Keratinocyte (primary cell): ENCODE data around the gene SORL1. TPM values are rescaled to one million over a fixed set of nuclear protein-coding genes. Genes with fewer than 3 reads are reported as not detected.

Experiments used
- DNase-seq: peaks from one replicate; pipeline ENCODE4 v3.0.0-alpha.2; 2011; ENCODE audit warnings: low read depth, missing footprints, low spot score
- FAIRE-seq: peaks from 2 replicates; lab custom pipeline; 2011; peaks lifted over from hg19 to GRCh38; lab: Jason Lieb, UNC
- H2AFZ ChIP-seq: 2 replicates; pipeline ENCODE4 v1.6.0; 2012; ENCODE audit warnings: low read length, control low read depth, inconsistent platforms; ENCODE audit not compliant: control insufficient read depth
- H3K27ac ChIP-seq: 2 replicates; pipeline ENCODE4 v1.5.1; 2011; ENCODE audit warnings: low read length; ENCODE audit not compliant: control insufficient read depth, insufficient read depth
- H3K27me3 ChIP-seq: 3 replicates; pipeline ENCODE4 v1.6.0; 2011; ENCODE audit warnings: low read length; ENCODE audit not compliant: control insufficient read depth, insufficient read depth; ENCODE audit errors: extremely low read depth
- H3K36me3 ChIP-seq, 2 experiments: 2 replicates in 1 of 2; 3 replicates in 1 of 2; pipeline ENCODE4 v1.5.1; 2011; ENCODE audit warnings: low read length in 2 of 2, mild to moderate bottlenecking in 1 of 2; ENCODE audit not compliant: control insufficient read depth in 2 of 2, insufficient read depth in 2 of 2; ENCODE audit errors: extremely low read depth in 1 of 2
- H3K4me1 ChIP-seq: 3 replicates; pipeline ENCODE4 v1.5.1; 2011; ENCODE audit warnings: low read length; ENCODE audit not compliant: control insufficient read depth, insufficient read depth; ENCODE audit errors: extremely low read depth
- H3K4me2 ChIP-seq: 3 replicates; pipeline ENCODE4 v1.6.0; 2011; ENCODE audit warnings: low read depth, low read length; ENCODE audit not compliant: control insufficient read depth, insufficient read depth; ENCODE audit errors: extremely low read depth
- H3K4me3 ChIP-seq, 3 experiments: fragments of 200-600 bp in 1 of 3; sonication (generic) in 1 of 3; 2 replicates in 2 of 3; 3 replicates in 1 of 3; pipeline ENCODE4 v1.5.1; 2011 to 2016; ENCODE audit warnings: low read length in 3 of 3, mild to moderate bottlenecking in 3 of 3, control low read depth in 2 of 3, inconsistent platforms in 1 of 3, low read depth in 1 of 3, mixed read lengths in 1 of 3, mixed run types in 1 of 3, moderate library complexity in 1 of 3; ENCODE audit not compliant: control insufficient read depth in 2 of 3, insufficient read depth in 2 of 3; ENCODE audit errors: extremely low read depth in 1 of 3
- H3K79me2 ChIP-seq: 2 replicates; pipeline ENCODE4 v1.6.0; 2012; ENCODE audit warnings: low read length; ENCODE audit not compliant: control insufficient read depth, insufficient read depth
- H3K9ac ChIP-seq: 3 replicates; pipeline ENCODE4 v1.6.0; 2011; ENCODE audit warnings: low read length; ENCODE audit not compliant: control insufficient read depth, insufficient read depth; ENCODE audit errors: extremely low read depth
- H3K9me1 ChIP-seq: 3 replicates; pipeline ENCODE4 v1.6.0; 2011; ENCODE audit warnings: low read length; ENCODE audit not compliant: control insufficient read depth, insufficient read depth; ENCODE audit errors: extremely low read depth
- H3K9me3 ChIP-seq: 2 replicates; pipeline ENCODE4 v1.5.1; 2012; ENCODE audit warnings: low read depth, low read length; ENCODE audit not compliant: control insufficient read depth
- H4K20me1 ChIP-seq: 3 replicates; pipeline ENCODE4 v1.6.0; 2011; ENCODE audit warnings: low read length; ENCODE audit not compliant: control insufficient read depth, insufficient read depth; ENCODE audit errors: extremely low read depth
- EZH2 ChIP-seq: IDR thresholded peaks from one replicate; pipeline ENCODE4 v1.6.1; 2012; ENCODE audit warnings: inconsistent platforms, mild to moderate bottlenecking, low read length, moderate library complexity
- dilution Hi-C: fragments of 300-500 bp; cut with MboI; formaldehyde crosslinking; loops from one replicate; pipeline ENCODE4 v1.7.0; 2020; ENCODE audit warnings: low sequenced_read_pairs; ENCODE audit not compliant: extremely low pct_ligation_motif_present
- polyA plus RNA-seq, 5 experiments: library from polyadenylated mRNA; depleted of rRNA in 3 of 5; stranded (reverse) in 3 of 5; stranded (forward) in 1 of 5; unstranded in 1 of 5; fragments of >200 nt; gene quantifications; 1 replicate in 1 of 5; 2 replicates in 3 of 5; 3 replicates in 1 of 5; pipeline versions ENCODE4 v1.2.1 to v1.2.3, GENCODE V29; 2011 to 2012; ENCODE audit warnings: missing spikeins in 2 of 5, low read depth in 1 of 5, low replicate concordance in 1 of 5
- TF ChIP-seq, protein P1 (sequence below), 3 experiments: IDR thresholded peaks in 1 of 3; conservative IDR thresholded peaks in 1 of 3; optimal IDR thresholded peaks in 1 of 3; 2 replicates in 2 of 3; 3 replicates in 1 of 3; pipeline versions ENCODE3 to v1.5.1; 2011; ENCODE audit warnings: low read length in 3 of 3, mild to moderate bottlenecking in 3 of 3, moderate library complexity in 2 of 3, control low read depth in 1 of 3, inconsistent platforms in 1 of 3; ENCODE audit not compliant: insufficient read depth in 2 of 3; ENCODE audit errors: extremely low read depth in 1 of 3

SORL1 gene
- polyA plus RNA-seq, 1 donor (not counting 4 experiments of a cell fraction or from before 2014, with no cell fraction given), result 38.9 TPM

DNA sequence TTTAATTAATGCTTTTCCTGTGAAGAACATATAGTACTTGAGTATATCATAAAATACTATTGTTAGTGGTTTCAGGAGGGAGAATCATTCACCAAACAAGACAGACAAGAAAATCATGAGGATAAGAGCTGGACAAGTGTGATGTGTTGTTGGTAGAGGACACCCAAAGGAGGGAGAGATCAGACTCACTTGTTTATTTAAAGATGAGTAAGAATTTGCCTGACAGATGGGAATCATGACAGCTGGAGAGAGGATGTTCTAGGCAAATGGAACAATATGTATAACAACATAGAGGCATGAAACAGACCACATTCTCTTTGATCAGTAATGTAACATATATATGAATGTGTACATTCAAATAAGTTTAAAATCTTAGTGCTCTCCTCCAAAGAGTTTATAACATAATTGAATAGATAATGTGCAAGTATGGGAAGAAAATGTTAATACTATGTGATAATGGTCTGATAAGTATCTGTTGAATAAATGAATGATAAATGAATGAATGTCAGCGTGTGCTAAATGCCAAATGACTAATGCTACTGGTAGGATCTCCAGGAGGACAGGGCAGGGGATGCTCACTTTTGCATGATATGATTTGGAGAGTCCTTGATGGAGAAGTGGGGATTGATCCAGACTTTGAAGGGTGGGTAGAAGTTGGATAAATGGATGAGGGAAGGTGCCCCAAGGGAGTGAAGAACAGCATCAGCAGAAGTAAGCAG, 229.6 kb downstream of the SORL1 start:
- Histone ChIP-seq H4K20me1 (no peaks in the 10 kb centered on the region), H3K36me3 (no peaks in the 10 kb centered on the region), H3K79me2 (no peaks in the 10 kb centered on the region), H3K4me1 (no peaks in the 10 kb centered on the region), H3K9me3 (no peaks in the 10 kb centered on the region), H3K4me2 (no peak overlapping the region), H2AFZ (no peak overlapping the region), H3K9me1 (no peaks in the 10 kb centered on the region), H3K4me3 (no peak overlapping the region), H3K27ac (no peak overlapping the region), H3K9ac (no peak overlapping the region), H3K27me3 (no peaks in the 10 kb centered on the region)
- FAIRE-seq (no peak), DNase-seq (no peak)
- dilution Hi-C loops, result no loop called here
- no peak for TF ChIP-seq EZH2
- TF ChIP-seq, protein P1, sequence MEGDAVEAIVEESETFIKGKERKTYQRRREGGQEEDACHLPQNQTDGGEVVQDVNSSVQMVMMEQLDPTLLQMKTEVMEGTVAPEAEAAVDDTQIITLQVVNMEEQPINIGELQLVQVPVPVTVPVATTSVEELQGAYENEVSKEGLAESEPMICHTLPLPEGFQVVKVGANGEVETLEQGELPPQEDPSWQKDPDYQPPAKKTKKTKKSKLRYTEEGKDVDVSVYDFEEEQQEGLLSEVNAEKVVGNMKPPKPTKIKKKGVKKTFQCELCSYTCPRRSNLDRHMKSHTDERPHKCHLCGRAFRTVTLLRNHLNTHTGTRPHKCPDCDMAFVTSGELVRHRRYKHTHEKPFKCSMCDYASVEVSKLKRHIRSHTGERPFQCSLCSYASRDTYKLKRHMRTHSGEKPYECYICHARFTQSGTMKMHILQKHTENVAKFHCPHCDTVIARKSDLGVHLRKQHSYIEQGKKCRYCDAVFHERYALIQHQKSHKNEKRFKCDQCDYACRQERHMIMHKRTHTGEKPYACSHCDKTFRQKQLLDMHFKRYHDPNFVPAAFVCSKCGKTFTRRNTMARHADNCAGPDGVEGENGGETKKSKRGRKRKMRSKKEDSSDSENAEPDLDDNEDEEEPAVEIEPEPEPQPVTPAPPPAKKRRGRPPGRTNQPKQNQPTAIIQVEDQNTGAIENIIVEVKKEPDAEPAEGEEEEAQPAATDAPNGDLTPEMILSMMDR (optimal IDR thresholded peaks at IDR 0.05 in 1 of 3, IDR thresholded peaks at IDR 0.05 in 1 of 3, conservative IDR thresholded peaks at IDR 0.05 in 1 of 3; ENCODE audit: extremely low read depth in 1 of 3, insufficient read depth in 2 of 3, low read length in 3 of 3), result no peak

Other genes with a start within 250 kb of the SORL1 start
- gene SC5D, start 159.5 kb upstream of the SORL1 start, polyA plus RNA-seq, result 112 to 273 TPM (median 259 TPM) in 3 replicates